HepG2 (cell line): ENCODE results near the gene SNRNP48. TPM values are rescaled to one million over a fixed set of nuclear protein-coding genes. Genes with fewer than 3 reads are reported as not detected.

ENCODE experiments used
- HMG20A ChIP-seq: IDR thresholded peaks from 2 replicates; pipeline ENCODE4 v1.6.1; 2016; ENCODE audit warnings: borderline replicate concordance
- MEIS1 ChIP-seq: sonication (generic); formaldehyde crosslinking; IDR thresholded peaks from 2 replicates; pipeline ENCODE4 v1.9.0; 2021; ENCODE audit warnings: mild to moderate bottlenecking, missing genetic modification reagents, moderate library complexity, borderline replicate concordance
- SOX13 ChIP-seq, 3 experiments: fragments of 450-650 bp in 1 of 3; sonication (generic) in 1 of 3; formaldehyde crosslinking in 1 of 3; IDR thresholded peaks in 2 of 3; conservative IDR thresholded peaks in 1 of 3; 2 replicates each; pipeline versions ENCODE4 v1.5.0 to v1.6.1; 2016 to 2020; ENCODE audit warnings: antibody characterized with exemption in 1 of 3, mild to moderate bottlenecking in 1 of 3, missing compliant biosample characterization in 1 of 3, missing genetic modification reagents in 1 of 3, moderate library complexity in 1 of 3
- ZEB1 ChIP-seq: IDR thresholded peaks from 2 replicates; pipeline ENCODE4 v1.6.1; 2012; ENCODE audit warnings: mild to moderate bottlenecking, low read depth, inconsistent platforms; ENCODE audit not compliant: insufficient replicate concordance
- ZFP36L2 ChIP-seq: sonication (generic); formaldehyde crosslinking; IDR thresholded peaks from 2 replicates; pipeline ENCODE4 v1.4.0; 2020; ENCODE audit warnings: missing genetic modification reagents
- ZNF333 ChIP-seq: sonication (generic); formaldehyde crosslinking; IDR thresholded peaks from 2 replicates; pipeline ENCODE4 v1.4.0; 2020; ENCODE audit warnings: mild to moderate bottlenecking, missing genetic modification reagents, borderline replicate concordance
- ZNF605 ChIP-seq: sonication (generic); formaldehyde crosslinking; IDR thresholded peaks from 2 replicates; pipeline ENCODE4 v1.8.0; 2022; ENCODE audit warnings: mild to moderate bottlenecking, missing genetic modification reagents
- ZNF777 ChIP-seq: sonication (generic); formaldehyde crosslinking; IDR thresholded peaks from 2 replicates; pipeline ENCODE4 v1.4.0; 2020; ENCODE audit warnings: missing genetic modification reagents
- polyA plus RNA-seq, 8 experiments: library from polyadenylated mRNA; depleted of rRNA in 3 of 8; stranded (reverse) in 7 of 8; unstranded in 1 of 8; fragments of >200 nt; fragmentation: Illumina TruSeq in 4 of 8; extraction: Trizol in 4 of 8; gene quantifications; 2 replicates each; pipeline versions ENCODE4 v1.2.1 to v1.2.3, GENCODE V29; 2011 to 2016; ENCODE audit warnings: low read depth in 4 of 8, missing spikeins in 1 of 8, mixed read lengths in 1 of 8; ENCODE audit not compliant: insufficient read depth in 1 of 8
- total RNA-seq, 5 experiments: library from RNA; depleted of rRNA; stranded (reverse); fragments of >200 nt; fragmentation: Illumina TruSeq; extraction: Trizol; gene quantifications; 2 replicates each; pipeline ENCODE4 v1.2.3, GENCODE V29; 2016; ENCODE audit warnings: low read depth in 1 of 5
- TF ChIP-seq, protein P1 (sequence below): fragments of 450-650 bp; IDR thresholded peaks from 2 replicates; pipeline ENCODE4 v1.6.1; 2016
- TF ChIP-seq, protein P2 (sequence below): sonication (generic); formaldehyde crosslinking; IDR thresholded peaks from 2 replicates; pipeline ENCODE4 v1.5.0; 2020; ENCODE audit warnings: missing genetic modification reagents, mild to moderate bottlenecking, borderline replicate concordance
- TF ChIP-seq, protein P3 (sequence below): IDR thresholded peaks from 2 replicates; pipeline ENCODE4 v1.6.1; 2018; ENCODE audit warnings: missing genetic modification reagents
- TF ChIP-seq, protein P4 (sequence below), 2 experiments: fragments of 450-650 bp in 1 of 2; sonication (generic) in 1 of 2; formaldehyde crosslinking in 1 of 2; IDR thresholded peaks; 2 replicates each; pipeline versions ENCODE4 v1.6.1 to v1.8.0; 2016 to 2022; ENCODE audit warnings: antibody characterized with exemption in 1 of 2, mild to moderate bottlenecking in 1 of 2, missing genetic modification reagents in 1 of 2

SNRNP48 gene
- total and polyA plus RNA-seq, 2 of the 13 experiments (the other 11 are each of a cell fraction or from before 2014, with no cell fraction given), result 17.5 to 47.5 TPM

DNA sequence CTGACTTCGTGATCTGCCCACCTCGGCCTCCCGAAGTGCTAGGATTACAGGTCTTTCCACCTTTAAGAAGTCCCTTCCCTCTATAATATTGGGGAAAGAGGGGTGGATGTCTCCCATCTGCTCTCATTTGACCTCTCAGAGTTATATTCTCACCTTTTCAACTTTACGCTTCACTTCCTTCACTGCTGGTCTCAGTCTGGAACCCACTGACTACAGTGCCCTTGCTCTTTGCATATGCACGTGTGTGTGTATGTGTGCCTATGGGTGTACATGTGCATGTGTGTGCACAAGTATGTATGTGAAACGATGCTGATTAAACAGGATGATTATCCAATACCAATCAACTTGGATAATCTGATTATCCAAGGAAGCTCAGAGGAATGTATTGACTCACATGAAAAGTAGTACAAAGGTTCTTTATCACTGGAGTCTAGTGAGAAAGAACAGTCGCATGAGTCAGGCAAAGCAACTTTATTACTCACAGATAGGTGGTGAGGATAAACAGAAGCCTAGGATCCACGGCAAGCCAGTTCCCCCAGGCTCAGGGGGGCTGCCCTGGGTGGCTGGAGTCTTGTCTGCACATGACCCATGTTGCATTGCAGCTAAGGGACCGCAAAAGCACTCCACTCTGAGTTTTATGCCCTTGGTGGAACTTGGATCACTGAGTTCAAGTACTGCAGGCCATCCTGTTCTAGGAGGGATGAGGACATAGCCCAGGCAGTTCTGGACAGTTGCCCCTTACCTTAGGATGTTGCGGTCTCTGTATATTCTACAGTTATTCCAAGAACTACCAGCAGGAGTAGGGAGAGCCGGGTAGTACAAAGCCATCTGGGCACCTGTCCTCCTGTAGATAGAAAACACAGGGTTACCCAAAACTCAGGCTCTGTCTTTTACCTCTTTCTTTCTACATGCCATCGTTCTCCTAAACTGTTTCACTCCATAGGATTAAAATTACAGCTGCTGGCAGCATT, 50.9 kb downstream of the SNRNP48 start (continued):
- TF ChIP-seq, protein P1, sequence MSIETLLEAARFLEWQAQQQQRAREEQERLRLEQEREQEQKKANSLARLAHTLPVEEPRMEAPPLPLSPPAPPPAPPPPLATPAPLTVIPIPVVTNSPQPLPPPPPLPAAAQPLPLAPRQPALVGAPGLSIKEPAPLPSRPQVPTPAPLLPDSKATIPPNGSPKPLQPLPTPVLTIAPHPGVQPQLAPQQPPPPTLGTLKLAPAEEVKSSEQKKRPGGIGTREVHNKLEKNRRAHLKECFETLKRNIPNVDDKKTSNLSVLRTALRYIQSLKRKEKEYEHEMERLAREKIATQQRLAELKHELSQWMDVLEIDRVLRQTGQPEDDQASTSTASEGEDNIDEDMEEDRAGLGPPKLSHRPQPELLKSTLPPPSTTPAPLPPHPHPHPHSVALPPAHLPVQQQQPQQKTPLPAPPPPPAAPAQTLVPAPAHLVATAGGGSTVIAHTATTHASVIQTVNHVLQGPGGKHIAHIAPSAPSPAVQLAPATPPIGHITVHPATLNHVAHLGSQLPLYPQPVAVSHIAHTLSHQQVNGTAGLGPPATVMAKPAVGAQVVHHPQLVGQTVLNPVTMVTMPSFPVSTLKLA, result peak; percentile 70; the same call in 1 of the 2 replicates
- TF ChIP-seq, protein P2, sequence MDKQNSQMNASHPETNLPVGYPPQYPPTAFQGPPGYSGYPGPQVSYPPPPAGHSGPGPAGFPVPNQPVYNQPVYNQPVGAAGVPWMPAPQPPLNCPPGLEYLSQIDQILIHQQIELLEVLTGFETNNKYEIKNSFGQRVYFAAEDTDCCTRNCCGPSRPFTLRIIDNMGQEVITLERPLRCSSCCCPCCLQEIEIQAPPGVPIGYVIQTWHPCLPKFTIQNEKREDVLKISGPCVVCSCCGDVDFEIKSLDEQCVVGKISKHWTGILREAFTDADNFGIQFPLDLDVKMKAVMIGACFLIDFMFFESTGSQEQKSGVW (CRISPR knock-in tag), result no peak
- TF ChIP-seq, protein P3, sequence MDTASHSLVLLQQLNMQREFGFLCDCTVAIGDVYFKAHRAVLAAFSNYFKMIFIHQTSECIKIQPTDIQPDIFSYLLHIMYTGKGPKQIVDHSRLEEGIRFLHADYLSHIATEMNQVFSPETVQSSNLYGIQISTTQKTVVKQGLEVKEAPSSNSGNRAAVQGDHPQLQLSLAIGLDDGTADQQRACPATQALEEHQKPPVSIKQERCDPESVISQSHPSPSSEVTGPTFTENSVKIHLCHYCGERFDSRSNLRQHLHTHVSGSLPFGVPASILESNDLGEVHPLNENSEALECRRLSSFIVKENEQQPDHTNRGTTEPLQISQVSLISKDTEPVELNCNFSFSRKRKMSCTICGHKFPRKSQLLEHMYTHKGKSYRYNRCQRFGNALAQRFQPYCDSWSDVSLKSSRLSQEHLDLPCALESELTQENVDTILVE (CRISPR knock-in tag), result no peak
- TF ChIP-seq, protein P4, sequence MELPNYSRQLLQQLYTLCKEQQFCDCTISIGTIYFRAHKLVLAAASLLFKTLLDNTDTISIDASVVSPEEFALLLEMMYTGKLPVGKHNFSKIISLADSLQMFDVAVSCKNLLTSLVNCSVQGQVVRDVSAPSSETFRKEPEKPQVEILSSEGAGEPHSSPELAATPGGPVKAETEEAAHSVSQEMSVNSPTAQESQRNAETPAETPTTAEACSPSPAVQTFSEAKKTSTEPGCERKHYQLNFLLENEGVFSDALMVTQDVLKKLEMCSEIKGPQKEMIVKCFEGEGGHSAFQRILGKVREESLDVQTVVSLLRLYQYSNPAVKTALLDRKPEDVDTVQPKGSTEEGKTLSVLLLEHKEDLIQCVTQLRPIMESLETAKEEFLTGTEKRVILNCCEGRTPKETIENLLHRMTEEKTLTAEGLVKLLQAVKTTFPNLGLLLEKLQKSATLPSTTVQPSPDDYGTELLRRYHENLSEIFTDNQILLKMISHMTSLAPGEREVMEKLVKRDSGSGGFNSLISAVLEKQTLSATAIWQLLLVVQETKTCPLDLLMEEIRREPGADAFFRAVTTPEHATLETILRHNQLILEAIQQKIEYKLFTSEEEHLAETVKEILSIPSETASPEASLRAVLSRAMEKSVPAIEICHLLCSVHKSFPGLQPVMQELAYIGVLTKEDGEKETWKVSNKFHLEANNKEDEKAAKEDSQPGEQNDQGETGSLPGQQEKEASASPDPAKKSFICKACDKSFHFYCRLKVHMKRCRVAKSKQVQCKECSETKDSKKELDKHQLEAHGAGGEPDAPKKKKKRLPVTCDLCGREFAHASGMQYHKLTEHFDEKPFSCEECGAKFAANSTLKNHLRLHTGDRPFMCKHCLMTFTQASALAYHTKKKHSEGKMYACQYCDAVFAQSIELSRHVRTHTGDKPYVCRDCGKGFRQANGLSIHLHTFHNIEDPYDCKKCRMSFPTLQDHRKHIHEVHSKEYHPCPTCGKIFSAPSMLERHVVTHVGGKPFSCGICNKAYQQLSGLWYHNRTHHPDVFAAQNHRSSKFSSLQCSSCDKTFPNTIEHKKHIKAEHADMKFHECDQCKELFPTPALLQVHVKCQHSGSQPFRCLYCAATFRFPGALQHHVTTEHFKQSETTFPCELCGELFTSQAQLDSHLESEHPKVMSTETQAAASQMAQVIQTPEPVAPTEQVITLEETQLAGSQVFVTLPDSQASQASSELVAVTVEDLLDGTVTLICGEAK (IDR thresholded peaks at IDR 0.05), result no peak
- TF ChIP-seq, protein P4 (CRISPR knock-in tag; IDR thresholded peaks at IDR 0.05), result peak; percentile 70; the same call in 1 of the 2 replicates
- TF ChIP-seq ZNF777 (CRISPR knock-in tag) (no peak), SOX13 (IDR thresholded peaks at IDR 0.05) (no peak), SOX13 (CRISPR knock-in tag; conservative IDR thresholded peaks at IDR 0.05 in 1 of 2, IDR thresholded peaks at IDR 0.05 in 1 of 2) (no peak), ZEB1 (no peak), ZNF605 (CRISPR knock-in tag) (no peak), MEIS1 (CRISPR knock-in tag) (no peak), ZNF333 (CRISPR knock-in tag) (no peak), ZFP36L2 (no peak), HMG20A (CRISPR knock-in tag) (0 out of 2 replicates have a peak, but pooled peaks have one; percentile 18)
